Keratinocyte (primary cell): Measurements from ENCODE around the gene ACACA. TPM values are rescaled to one million over a fixed set of nuclear protein-coding genes. Genes with fewer than 3 reads are reported as not detected.

ENCODE experiments used
- DNase-seq: peaks from one replicate; pipeline ENCODE4 v3.0.0-alpha.2; 2011; ENCODE audit warnings: low read depth, missing footprints, low spot score
- FAIRE-seq: peaks from 2 replicates; lab custom pipeline; 2011; peaks lifted over from hg19 to GRCh38; lab: Jason Lieb, UNC
- H2AFZ ChIP-seq: 2 replicates; pipeline ENCODE4 v1.6.0; 2012; ENCODE audit warnings: low read length, control low read depth, inconsistent platforms; ENCODE audit not compliant: control insufficient read depth
- H3K27ac ChIP-seq: 2 replicates; pipeline ENCODE4 v1.5.1; 2011; ENCODE audit warnings: low read length; ENCODE audit not compliant: control insufficient read depth, insufficient read depth
- H3K27me3 ChIP-seq: 3 replicates; pipeline ENCODE4 v1.6.0; 2011; ENCODE audit warnings: low read length; ENCODE audit not compliant: control insufficient read depth, insufficient read depth; ENCODE audit errors: extremely low read depth
- H3K36me3 ChIP-seq, 2 experiments: 2 replicates in 1 of 2; 3 replicates in 1 of 2; pipeline ENCODE4 v1.5.1; 2011; ENCODE audit warnings: low read length in 2 of 2, mild to moderate bottlenecking in 1 of 2; ENCODE audit not compliant: control insufficient read depth in 2 of 2, insufficient read depth in 2 of 2; ENCODE audit errors: extremely low read depth in 1 of 2
- H3K4me1 ChIP-seq: 3 replicates; pipeline ENCODE4 v1.5.1; 2011; ENCODE audit warnings: low read length; ENCODE audit not compliant: control insufficient read depth, insufficient read depth; ENCODE audit errors: extremely low read depth
- H3K4me2 ChIP-seq: 3 replicates; pipeline ENCODE4 v1.6.0; 2011; ENCODE audit warnings: low read depth, low read length; ENCODE audit not compliant: control insufficient read depth, insufficient read depth; ENCODE audit errors: extremely low read depth
- H3K4me3 ChIP-seq, 3 experiments: fragments of 200-600 bp in 1 of 3; sonication (generic) in 1 of 3; 2 replicates in 2 of 3; 3 replicates in 1 of 3; pipeline ENCODE4 v1.5.1; 2011 to 2016; ENCODE audit warnings: low read length in 3 of 3, mild to moderate bottlenecking in 3 of 3, control low read depth in 2 of 3, inconsistent platforms in 1 of 3, low read depth in 1 of 3, mixed read lengths in 1 of 3, mixed run types in 1 of 3, moderate library complexity in 1 of 3; ENCODE audit not compliant: control insufficient read depth in 2 of 3, insufficient read depth in 2 of 3; ENCODE audit errors: extremely low read depth in 1 of 3
- H3K79me2 ChIP-seq: 2 replicates; pipeline ENCODE4 v1.6.0; 2012; ENCODE audit warnings: low read length; ENCODE audit not compliant: control insufficient read depth, insufficient read depth
- H3K9ac ChIP-seq: 3 replicates; pipeline ENCODE4 v1.6.0; 2011; ENCODE audit warnings: low read length; ENCODE audit not compliant: control insufficient read depth, insufficient read depth; ENCODE audit errors: extremely low read depth
- H3K9me1 ChIP-seq: 3 replicates; pipeline ENCODE4 v1.6.0; 2011; ENCODE audit warnings: low read length; ENCODE audit not compliant: control insufficient read depth, insufficient read depth; ENCODE audit errors: extremely low read depth
- H3K9me3 ChIP-seq: 2 replicates; pipeline ENCODE4 v1.5.1; 2012; ENCODE audit warnings: low read depth, low read length; ENCODE audit not compliant: control insufficient read depth
- H4K20me1 ChIP-seq: 3 replicates; pipeline ENCODE4 v1.6.0; 2011; ENCODE audit warnings: low read length; ENCODE audit not compliant: control insufficient read depth, insufficient read depth; ENCODE audit errors: extremely low read depth
- EZH2 ChIP-seq: IDR thresholded peaks from one replicate; pipeline ENCODE4 v1.6.1; 2012; ENCODE audit warnings: inconsistent platforms, mild to moderate bottlenecking, low read length, moderate library complexity
- dilution Hi-C: fragments of 300-500 bp; cut with MboI; formaldehyde crosslinking; loops from one replicate; pipeline ENCODE4 v1.7.0; 2020; ENCODE audit warnings: low sequenced_read_pairs; ENCODE audit not compliant: extremely low pct_ligation_motif_present
- polyA plus RNA-seq, 5 experiments: library from polyadenylated mRNA; depleted of rRNA in 3 of 5; stranded (reverse) in 3 of 5; stranded (forward) in 1 of 5; unstranded in 1 of 5; fragments of >200 nt; gene quantifications; 1 replicate in 1 of 5; 2 replicates in 3 of 5; 3 replicates in 1 of 5; pipeline versions ENCODE4 v1.2.1 to v1.2.3, GENCODE V29; 2011 to 2012; ENCODE audit warnings: missing spikeins in 2 of 5, low read depth in 1 of 5, low replicate concordance in 1 of 5
- TF ChIP-seq, protein P1 (sequence below), 3 experiments: IDR thresholded peaks in 1 of 3; conservative IDR thresholded peaks in 1 of 3; optimal IDR thresholded peaks in 1 of 3; 2 replicates in 2 of 3; 3 replicates in 1 of 3; pipeline versions ENCODE3 to v1.5.1; 2011; ENCODE audit warnings: low read length in 3 of 3, mild to moderate bottlenecking in 3 of 3, moderate library complexity in 2 of 3, control low read depth in 1 of 3, inconsistent platforms in 1 of 3; ENCODE audit not compliant: insufficient read depth in 2 of 3; ENCODE audit errors: extremely low read depth in 1 of 3

ACACA gene
- polyA plus RNA-seq, 1 donor (not counting 4 experiments of a cell fraction or from before 2014, with no cell fraction given) = 85.8 TPM

DNA sequence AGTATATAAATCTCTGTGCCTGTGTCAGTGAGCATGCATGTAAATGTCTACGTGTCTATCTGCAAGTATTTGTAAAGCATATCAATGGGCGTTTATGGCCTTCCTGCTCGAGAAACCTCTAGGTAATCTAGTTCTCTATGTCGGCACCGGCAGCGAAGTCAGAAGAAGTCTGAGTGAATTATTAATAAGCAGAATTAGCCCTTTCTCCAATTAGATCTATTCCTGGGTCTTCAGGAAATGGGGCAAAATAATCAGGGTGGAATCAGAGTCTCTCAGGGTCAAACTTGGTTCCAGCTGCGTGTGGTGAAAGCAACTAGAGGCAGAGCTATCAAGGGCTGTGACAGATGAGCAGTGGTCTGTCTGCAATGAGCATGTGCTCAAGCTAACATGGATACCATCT lies 30.9 kb downstream of the ACACA start, which contains the start of gene C17orf78:
Gene C17orf78, plus strand, starts transcription at position 280 of the 400 bp plus-strand sequence. Its CDS starts 108 bp downstream, at position 388.
- Histone ChIP-seq H3K4me2 (no peak within 1 kb of the TSS), H2AFZ (no peak within 1 kb of the TSS), H3K79me2 (no peaks in the 10 kb centered on the region), H3K4me1 (no peaks in the 10 kb centered on the region), H3K36me3 (no peaks in the 10 kb centered on the region), H3K27me3 (no peaks in the 10 kb centered on the region), H3K4me3 (no peak within 1 kb of the TSS), H3K9me1 (no peaks in the 10 kb centered on the region), H3K27ac (no peak within 1 kb of the TSS), H3K9ac (no peak within 1 kb of the TSS), H4K20me1 (no peaks in the 10 kb centered on the region), H3K9me3 (no peaks in the 10 kb centered on the region)
- no peak for DNase-seq
- TF ChIP-seq EZH2 = no peak
- no peak for FAIRE-seq
- dilution Hi-C loops = no loop called here

DNA sequence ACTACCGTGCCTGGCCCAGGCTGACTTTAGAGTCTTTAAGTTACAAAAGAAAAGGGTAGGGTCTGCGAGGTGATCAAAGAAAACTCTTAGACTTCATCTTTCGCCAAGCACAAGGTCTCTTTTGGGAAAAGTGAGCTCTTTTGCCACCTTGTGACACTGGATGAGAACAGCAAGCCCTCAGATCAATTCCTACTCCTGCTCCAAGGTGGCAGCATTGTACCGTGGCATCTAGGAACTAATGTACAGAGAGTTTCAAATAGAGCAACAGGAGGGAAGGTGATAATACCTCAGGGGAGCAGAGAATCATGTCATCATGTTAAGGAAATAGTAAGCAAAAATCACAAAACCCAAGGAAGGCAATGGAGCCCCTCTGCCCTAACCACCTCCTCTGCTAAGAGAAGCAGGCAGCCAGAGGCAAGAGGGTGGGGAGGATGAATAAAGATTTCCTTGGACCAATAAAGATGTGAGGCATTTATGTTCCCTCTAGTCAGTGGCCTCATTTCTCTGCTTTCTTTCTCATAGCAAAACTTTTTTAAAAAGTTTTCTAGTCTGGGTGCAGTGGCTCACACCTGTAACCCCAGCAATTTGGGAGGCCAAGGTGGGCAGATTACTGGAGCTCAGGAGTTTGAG lies 33.0 kb downstream of the ACACA start:
- no peak for FAIRE-seq
- H3K9ac ChIP-seq = no peak overlapping the region
- DNase-seq = peak; percentile 33
- no peaks in the 10 kb centered on the region for H3K9me1 ChIP-seq
- H3K4me3 ChIP-seq = no peak overlapping the region
- H3K27ac ChIP-seq = no peak overlapping the region
- H3K79me2 ChIP-seq = no peaks in the 10 kb centered on the region
- H3K36me3 ChIP-seq = no peaks in the 10 kb centered on the region
- dilution Hi-C loops = no loop called here
- H3K4me1 ChIP-seq = no peaks in the 10 kb centered on the region
- H3K9me3 ChIP-seq = no peaks in the 10 kb centered on the region
- no peaks in the 10 kb centered on the region for H3K27me3 ChIP-seq
- peak overlapping the region; percentile 11 for H2AFZ ChIP-seq
- H3K4me2 ChIP-seq = no peak overlapping the region
- TF ChIP-seq EZH2 = no peak
- TF ChIP-seq, protein P1, sequence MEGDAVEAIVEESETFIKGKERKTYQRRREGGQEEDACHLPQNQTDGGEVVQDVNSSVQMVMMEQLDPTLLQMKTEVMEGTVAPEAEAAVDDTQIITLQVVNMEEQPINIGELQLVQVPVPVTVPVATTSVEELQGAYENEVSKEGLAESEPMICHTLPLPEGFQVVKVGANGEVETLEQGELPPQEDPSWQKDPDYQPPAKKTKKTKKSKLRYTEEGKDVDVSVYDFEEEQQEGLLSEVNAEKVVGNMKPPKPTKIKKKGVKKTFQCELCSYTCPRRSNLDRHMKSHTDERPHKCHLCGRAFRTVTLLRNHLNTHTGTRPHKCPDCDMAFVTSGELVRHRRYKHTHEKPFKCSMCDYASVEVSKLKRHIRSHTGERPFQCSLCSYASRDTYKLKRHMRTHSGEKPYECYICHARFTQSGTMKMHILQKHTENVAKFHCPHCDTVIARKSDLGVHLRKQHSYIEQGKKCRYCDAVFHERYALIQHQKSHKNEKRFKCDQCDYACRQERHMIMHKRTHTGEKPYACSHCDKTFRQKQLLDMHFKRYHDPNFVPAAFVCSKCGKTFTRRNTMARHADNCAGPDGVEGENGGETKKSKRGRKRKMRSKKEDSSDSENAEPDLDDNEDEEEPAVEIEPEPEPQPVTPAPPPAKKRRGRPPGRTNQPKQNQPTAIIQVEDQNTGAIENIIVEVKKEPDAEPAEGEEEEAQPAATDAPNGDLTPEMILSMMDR (optimal IDR thresholded peaks at IDR 0.05 in 1 of 3, IDR thresholded peaks at IDR 0.05 in 1 of 3, conservative IDR thresholded peaks at IDR 0.05 in 1 of 3; ENCODE audit: extremely low read depth in 1 of 3, insufficient read depth in 2 of 3, low read length in 3 of 3) = peak; percentile 98 to 100 (median 99)
- no peaks in the 10 kb centered on the region for H4K20me1 ChIP-seq
